DND-41 (cell line): Measurements from ENCODE around the gene HNRNPAB.

Experiments
- ATAC-seq: fragments of 200-7000 bp; cut with Tn5 transposase; 3 replicates; pipeline ENCODE4 v1.9.1; 2021; ENCODE audit warnings: low read depth; ENCODE audit not compliant: insufficient read depth
- DNase-seq: peaks from one replicate; pipeline ENCODE4 v3.0.0-alpha.2; 2020
- H2AFZ ChIP-seq: 2 replicates; pipeline ENCODE4 v1.6.0; 2012; ENCODE audit warnings: low read depth, low read length
- H3K27ac ChIP-seq: 2 replicates; pipeline ENCODE4 v1.5.1; 2012; ENCODE audit warnings: low read length, inconsistent platforms
- H3K27me3 ChIP-seq: fragments of 200-600 bp; sonication (generic); 2 replicates; pipeline ENCODE4 v1.6.0; 2012; ENCODE audit warnings: low read length, mild to moderate bottlenecking, inconsistent platforms; ENCODE audit not compliant: insufficient read depth, poor library complexity
- H3K36me3 ChIP-seq: 2 replicates; pipeline ENCODE4 v1.5.1; 2012; ENCODE audit warnings: low read length, inconsistent platforms; ENCODE audit not compliant: insufficient read depth
- H3K4me1 ChIP-seq: 2 replicates; pipeline ENCODE4 v1.5.1; 2012; ENCODE audit warnings: mild to moderate bottlenecking, low read length; ENCODE audit not compliant: insufficient read depth
- H3K4me2 ChIP-seq: 2 replicates; pipeline ENCODE4 v1.6.0; 2012; ENCODE audit warnings: mild to moderate bottlenecking, moderate library complexity, low read length, inconsistent platforms; ENCODE audit not compliant: insufficient read depth
- H3K4me3 ChIP-seq, 2 experiments: fragments of 200-600 bp in 1 of 2; shearing (Covaris generic) in 1 of 2; 2 replicates each; pipeline ENCODE4 v1.5.1; 2012 to 2016; ENCODE audit warnings: inconsistent platforms in 2 of 2, low read length in 2 of 2, mild to moderate bottlenecking in 2 of 2, low read depth in 1 of 2, moderate library complexity in 1 of 2
- H3K79me2 ChIP-seq: 2 replicates; pipeline ENCODE4 v1.6.0; 2012; ENCODE audit warnings: low read length, inconsistent platforms; ENCODE audit not compliant: insufficient read depth
- H3K9ac ChIP-seq: 2 replicates; pipeline ENCODE4 v1.6.0; 2012; ENCODE audit warnings: low read depth, mild to moderate bottlenecking, inconsistent platforms, low read length, moderate library complexity
- H3K9me3 ChIP-seq: 2 replicates; pipeline ENCODE4 v1.5.1; 2012; ENCODE audit warnings: low read length, moderate library complexity, mild to moderate bottlenecking, inconsistent platforms; ENCODE audit not compliant: insufficient read depth, severe bottlenecking
- H4K20me1 ChIP-seq: 2 replicates; pipeline ENCODE4 v1.6.0; 2012; ENCODE audit warnings: low read length; ENCODE audit not compliant: insufficient read depth
- EZH2 ChIP-seq: IDR thresholded peaks from 3 replicates; pipeline ENCODE4 v1.6.1; 2012; ENCODE audit warnings: borderline replicate concordance, low read depth, mild to moderate bottlenecking, moderate library complexity, low read length, inconsistent platforms; ENCODE audit not compliant: severe bottlenecking
- TF ChIP-seq, protein P1 (sequence below): IDR thresholded peaks from 2 replicates; pipeline ENCODE4 v1.5.1; 2012; ENCODE audit warnings: borderline replicate concordance, low read length, moderate library complexity, mild to moderate bottlenecking; ENCODE audit not compliant: poor library complexity, severe bottlenecking; ENCODE audit errors: extremely low read depth

The HNRNPAB gene

DNA sequence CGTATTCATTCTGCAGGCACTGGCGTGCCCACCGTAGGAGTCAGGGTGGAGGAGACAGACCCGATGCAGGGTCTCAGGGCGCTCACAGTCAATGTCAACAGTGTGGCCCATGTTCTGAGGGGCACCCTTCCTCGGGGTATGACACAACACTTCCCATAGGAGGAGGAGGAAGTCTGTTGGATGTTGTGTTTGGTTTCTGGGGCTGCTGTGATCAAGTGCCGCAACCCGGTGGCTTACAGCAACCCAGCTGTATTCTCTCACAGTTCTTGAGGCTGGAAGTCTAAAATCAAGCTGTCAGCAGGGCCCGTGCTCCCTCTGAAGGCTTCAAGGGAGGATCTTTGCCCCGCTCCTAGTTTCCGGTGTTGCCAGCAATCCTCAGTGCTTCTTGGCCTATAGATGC, 5.6 kb upstream of the HNRNPAB start:
- H3K27ac ChIP-seq = no peak overlapping the region
- no peaks in the 10 kb centered on the region; the same call in 1 of the 2 replicates for H4K20me1 ChIP-seq
- H2AFZ ChIP-seq = no peak overlapping the region
- peaks cover 8% of the 10 kb centered on the region for H3K27me3 ChIP-seq
- no peak overlapping the region for H3K4me2 ChIP-seq
- H3K9me3 ChIP-seq = no peaks in the 10 kb centered on the region
- TF ChIP-seq, protein P1, sequence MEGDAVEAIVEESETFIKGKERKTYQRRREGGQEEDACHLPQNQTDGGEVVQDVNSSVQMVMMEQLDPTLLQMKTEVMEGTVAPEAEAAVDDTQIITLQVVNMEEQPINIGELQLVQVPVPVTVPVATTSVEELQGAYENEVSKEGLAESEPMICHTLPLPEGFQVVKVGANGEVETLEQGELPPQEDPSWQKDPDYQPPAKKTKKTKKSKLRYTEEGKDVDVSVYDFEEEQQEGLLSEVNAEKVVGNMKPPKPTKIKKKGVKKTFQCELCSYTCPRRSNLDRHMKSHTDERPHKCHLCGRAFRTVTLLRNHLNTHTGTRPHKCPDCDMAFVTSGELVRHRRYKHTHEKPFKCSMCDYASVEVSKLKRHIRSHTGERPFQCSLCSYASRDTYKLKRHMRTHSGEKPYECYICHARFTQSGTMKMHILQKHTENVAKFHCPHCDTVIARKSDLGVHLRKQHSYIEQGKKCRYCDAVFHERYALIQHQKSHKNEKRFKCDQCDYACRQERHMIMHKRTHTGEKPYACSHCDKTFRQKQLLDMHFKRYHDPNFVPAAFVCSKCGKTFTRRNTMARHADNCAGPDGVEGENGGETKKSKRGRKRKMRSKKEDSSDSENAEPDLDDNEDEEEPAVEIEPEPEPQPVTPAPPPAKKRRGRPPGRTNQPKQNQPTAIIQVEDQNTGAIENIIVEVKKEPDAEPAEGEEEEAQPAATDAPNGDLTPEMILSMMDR = no peak
- TF ChIP-seq EZH2 = no peak
- peaks cover 19% of the 10 kb centered on the region for H3K4me1 ChIP-seq
- H3K9ac ChIP-seq = no peak overlapping the region
- H3K36me3 ChIP-seq = no peaks in the 10 kb centered on the region
- no peak overlapping the region for H3K4me3 ChIP-seq
- ATAC-seq (no peak), DNase-seq (no peak)
- peaks cover under 1% of the 10 kb centered on the region for H3K79me2 ChIP-seq

DNA sequence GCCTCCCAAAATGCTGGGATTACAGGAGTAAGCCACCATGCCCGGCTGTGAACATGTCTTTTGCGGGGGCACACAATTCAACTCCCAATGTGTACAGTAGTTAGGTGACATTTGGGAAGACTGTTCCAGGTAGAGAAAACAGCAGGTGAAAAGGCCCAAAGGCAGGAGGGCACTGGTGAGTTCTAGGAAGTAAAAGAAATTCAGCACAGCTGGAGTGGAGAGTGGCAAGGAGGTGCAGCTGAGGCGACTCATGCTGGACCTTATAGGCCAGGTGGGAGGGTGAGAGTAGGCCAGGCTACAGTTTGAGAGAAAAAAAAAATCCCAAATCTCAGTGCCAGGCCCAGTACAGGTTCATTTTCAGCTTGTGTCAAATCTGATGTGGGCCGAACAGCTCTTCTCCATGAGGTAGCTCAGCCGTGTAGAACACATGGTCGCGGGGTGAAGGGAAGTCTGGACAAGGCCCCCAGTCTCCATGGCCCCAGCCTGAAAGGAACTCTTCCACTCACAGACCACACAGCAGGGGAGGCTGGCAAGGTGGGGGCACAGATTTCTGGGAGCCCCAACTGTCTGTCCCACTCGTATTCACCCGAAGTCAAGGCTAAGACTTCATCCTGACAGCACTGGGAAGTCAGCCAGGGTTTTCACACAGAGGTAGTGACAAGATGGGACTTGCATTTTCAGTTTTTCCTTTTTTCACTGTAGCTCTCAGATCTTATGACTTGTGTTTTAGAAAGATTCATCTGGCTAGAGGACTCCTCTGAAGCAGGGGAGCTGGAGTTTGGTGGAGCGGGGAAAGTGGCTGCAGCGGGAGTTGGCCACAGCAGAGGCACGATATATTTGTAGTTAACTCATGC, 4.5 kb upstream of the HNRNPAB start:
- Histone ChIP-seq H3K4me2 (no peak overlapping the region), H3K9me3 (no peaks in the 10 kb centered on the region), H3K4me3 (no peak overlapping the region), H3K79me2 (peaks cover 11% of the 10 kb centered on the region), H3K27me3 (peaks cover 4% of the 10 kb centered on the region), H3K4me1 (peaks cover 8% of the 10 kb centered on the region; the same call in 1 of the 2 replicates), H3K27ac (no peak overlapping the region), H3K36me3 (no peaks in the 10 kb centered on the region; the same call in 1 of the 2 replicates), H2AFZ (no peak overlapping the region), H4K20me1 (no peaks in the 10 kb centered on the region; the same call in 1 of the 2 replicates), H3K9ac (no peak overlapping the region)
- TF ChIP-seq EZH2 = no peak
- TF ChIP-seq, protein P1 = no peak
- no peak for DNase-seq
- ATAC-seq = no peak

DNA sequence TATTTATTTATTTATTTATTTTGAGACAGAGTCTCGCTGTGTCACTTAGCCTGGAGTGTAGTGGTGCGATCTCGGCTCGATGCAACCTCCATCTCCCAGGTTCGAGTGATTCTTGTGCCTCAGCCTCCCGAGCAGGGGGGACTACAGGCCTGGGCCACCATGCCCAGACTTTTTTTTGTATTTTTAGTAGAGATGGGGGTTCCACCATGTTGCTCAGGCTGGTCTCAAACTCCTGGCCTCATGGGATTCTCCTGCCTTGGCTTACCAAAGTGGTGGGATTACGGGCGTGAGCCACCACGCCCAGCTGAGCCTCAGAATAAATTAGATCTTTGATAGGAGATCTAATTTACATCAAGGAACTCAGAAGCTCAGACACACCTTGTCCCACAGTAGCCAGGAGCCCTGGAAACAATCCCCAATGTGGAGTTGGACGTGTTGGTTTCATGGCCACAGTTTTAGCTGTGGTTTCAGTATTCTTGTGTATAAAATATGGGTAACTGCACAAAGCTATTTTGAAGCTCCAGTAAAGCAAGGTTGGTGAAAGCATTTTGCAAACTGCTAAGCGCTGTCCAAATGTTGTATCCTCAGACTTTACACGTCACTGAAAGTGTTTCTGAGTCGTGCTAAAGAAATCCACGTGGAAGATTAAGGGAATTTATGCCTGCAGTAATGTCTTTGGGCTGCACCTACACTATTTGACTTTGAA, 3.0 kb upstream of the HNRNPAB start:
- H3K9ac ChIP-seq = no peak overlapping the region
- no peak for ATAC-seq
- H3K36me3 ChIP-seq = peaks cover 12% of the 10 kb centered on the region
- no peaks in the 10 kb centered on the region for H3K9me3 ChIP-seq
- H3K4me1 ChIP-seq = peaks cover 16% of the 10 kb centered on the region
- H3K27ac ChIP-seq = no peak overlapping the region
- H4K20me1 ChIP-seq = peaks cover 13% of the 10 kb centered on the region
- H3K27me3 ChIP-seq = no peaks in the 10 kb centered on the region
- H3K4me3 ChIP-seq = no peak overlapping the region
- no peak overlapping the region for H2AFZ ChIP-seq
- no peak for TF ChIP-seq EZH2
- TF ChIP-seq, protein P1 = no peak
- no peak for DNase-seq
- H3K4me2 ChIP-seq = no peak overlapping the region
- peaks cover 27% of the 10 kb centered on the region for H3K79me2 ChIP-seq
